Activated CD8-positive, alpha-beta T cell treated with anti-CD3 and anti-CD28 coated beads for 36 hours (primary cell): ENCODE data around the gene ATXN1L. TPM values are rescaled to one million over a fixed set of nuclear protein-coding genes. Genes with fewer than 3 reads are reported as not detected.

Experiments used
- ATAC-seq: fragments of 200-7000 bp; cut with Tn5 transposase; one replicate; pipeline ENCODE4 v1.10.0; 2021; ENCODE audit warnings: mild to moderate bottlenecking, moderate library complexity
- CTCF ChIA-PET: fragments of 350-600 bp; sonication (Branson Sonifier 250); formaldehyde crosslinking; loops from one replicate; lab custom pipeline; 2021; ENCODE audit warnings: antibody characterized with exemption; lab: Charles Lee
- POLR2A ChIA-PET: fragments of 350-600 bp; sonication (Branson Sonifier 250); formaldehyde crosslinking; loops from one replicate; lab custom pipeline; 2021; ENCODE audit warnings: antibody characterized with exemption; lab: Charles Lee
- DNase-seq: peaks from one replicate; pipeline ENCODE4 v3.0.0-alpha.2; 2020
- H3K27ac Mint-ChIP-seq: one replicate; pipeline ENCODE4 v1.8.0; 2021; ENCODE audit warnings: mild to moderate bottlenecking, mixed read lengths
- H3K27me3 Mint-ChIP-seq: one replicate; pipeline ENCODE4 v1.8.0; 2021; ENCODE audit warnings: mixed read lengths
- H3K36me3 Mint-ChIP-seq: one replicate; pipeline ENCODE4 v1.8.0; 2021; ENCODE audit warnings: low read depth, mixed read lengths
- H3K4me1 Mint-ChIP-seq: one replicate; pipeline ENCODE4 v1.8.0; 2021; ENCODE audit warnings: low read depth, mixed read lengths
- H3K4me3 Mint-ChIP-seq: one replicate; pipeline ENCODE4 v1.8.0; 2021; ENCODE audit warnings: mild to moderate bottlenecking, moderate library complexity, mixed read lengths
- H3K9me3 Mint-ChIP-seq: one replicate; pipeline ENCODE4 v1.8.0; 2021; ENCODE audit warnings: mixed read lengths
- intact Hi-C: fragments of 100-400 bp; cut with micrococcal nuclease; formaldehyde crosslinking; loops from one replicate; pipeline ENCODE4 v1.10.0; 2022
- total RNA-seq, 2 experiments: library from RNA; stranded (reverse); gene quantifications; one replicate each; pipeline ENCODE4 v1.2.3, GENCODE V29; 2021
- TF ChIP-seq, protein P1 (sequence below): fragments of 200-600 bp; IDR thresholded peaks from one replicate; pipeline ENCODE4 v1.8.0; 2022; ENCODE audit warnings: antibody characterized with exemption, mild to moderate bottlenecking

The ATXN1L gene, protein sequence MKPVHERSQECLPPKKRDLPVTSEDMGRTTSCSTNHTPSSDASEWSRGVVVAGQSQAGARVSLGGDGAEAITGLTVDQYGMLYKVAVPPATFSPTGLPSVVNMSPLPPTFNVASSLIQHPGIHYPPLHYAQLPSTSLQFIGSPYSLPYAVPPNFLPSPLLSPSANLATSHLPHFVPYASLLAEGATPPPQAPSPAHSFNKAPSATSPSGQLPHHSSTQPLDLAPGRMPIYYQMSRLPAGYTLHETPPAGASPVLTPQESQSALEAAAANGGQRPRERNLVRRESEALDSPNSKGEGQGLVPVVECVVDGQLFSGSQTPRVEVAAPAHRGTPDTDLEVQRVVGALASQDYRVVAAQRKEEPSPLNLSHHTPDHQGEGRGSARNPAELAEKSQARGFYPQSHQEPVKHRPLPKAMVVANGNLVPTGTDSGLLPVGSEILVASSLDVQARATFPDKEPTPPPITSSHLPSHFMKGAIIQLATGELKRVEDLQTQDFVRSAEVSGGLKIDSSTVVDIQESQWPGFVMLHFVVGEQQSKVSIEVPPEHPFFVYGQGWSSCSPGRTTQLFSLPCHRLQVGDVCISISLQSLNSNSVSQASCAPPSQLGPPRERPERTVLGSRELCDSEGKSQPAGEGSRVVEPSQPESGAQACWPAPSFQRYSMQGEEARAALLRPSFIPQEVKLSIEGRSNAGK
- total RNA-seq: 10 to 100 TPM; 13.6 to 14.9 TPM

GRCh38 chr16:71845639-71846430 is at the start of gene ATXN1L:
TSS of gene ATXN1L (plus strand) at chr16:71845976. CDS start at chr16:71849741, 3,765 bp downstream.
- Mint-ChIP-seq H3K4me3 (peak within 1 kb of the TSS; percentile 89), H3K4me1 (peaks cover 36% of the 10 kb centered on the region), H3K36me3 (peaks cover 19% of the 10 kb centered on the region), H3K9me3 (no peaks in the 10 kb centered on the region), H3K27ac (peak within 1 kb of the TSS; percentile 93), H3K27me3 (no peaks in the 10 kb centered on the region)
- ChIA-PET POLR2A (interaction anchor here (0.6 to 3.2 kb wide), 9 partner anchors 10 to 90 kb away, joined by 3 to 18 read pairs (median 4); partner anchors contain the start of genes AP1G1 and ZNF821), CTCF (interaction anchor here (0.7 to 3.4 kb wide), 5 partner anchors 11 to 116 kb away, joined by 3 to 25 read pairs (median 3); no protein-coding TSS in a partner anchor)
- intact Hi-C loops: loop anchor here (5.0 kb wide), 1 partner anchor 36 kb away; the partner anchor contains the start of gene ZNF821
- DNase-seq (peak; percentile 92), ATAC-seq (peak; percentile 92)
- TF ChIP-seq, protein P1, sequence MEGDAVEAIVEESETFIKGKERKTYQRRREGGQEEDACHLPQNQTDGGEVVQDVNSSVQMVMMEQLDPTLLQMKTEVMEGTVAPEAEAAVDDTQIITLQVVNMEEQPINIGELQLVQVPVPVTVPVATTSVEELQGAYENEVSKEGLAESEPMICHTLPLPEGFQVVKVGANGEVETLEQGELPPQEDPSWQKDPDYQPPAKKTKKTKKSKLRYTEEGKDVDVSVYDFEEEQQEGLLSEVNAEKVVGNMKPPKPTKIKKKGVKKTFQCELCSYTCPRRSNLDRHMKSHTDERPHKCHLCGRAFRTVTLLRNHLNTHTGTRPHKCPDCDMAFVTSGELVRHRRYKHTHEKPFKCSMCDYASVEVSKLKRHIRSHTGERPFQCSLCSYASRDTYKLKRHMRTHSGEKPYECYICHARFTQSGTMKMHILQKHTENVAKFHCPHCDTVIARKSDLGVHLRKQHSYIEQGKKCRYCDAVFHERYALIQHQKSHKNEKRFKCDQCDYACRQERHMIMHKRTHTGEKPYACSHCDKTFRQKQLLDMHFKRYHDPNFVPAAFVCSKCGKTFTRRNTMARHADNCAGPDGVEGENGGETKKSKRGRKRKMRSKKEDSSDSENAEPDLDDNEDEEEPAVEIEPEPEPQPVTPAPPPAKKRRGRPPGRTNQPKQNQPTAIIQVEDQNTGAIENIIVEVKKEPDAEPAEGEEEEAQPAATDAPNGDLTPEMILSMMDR: no peak

GRCh38 chr16:71796501-71797097 is 49.2 kb upstream of the ATXN1L start:
- intact Hi-C loops: no loop called here
- ATAC-seq: no peak
- H3K4me3 Mint-ChIP-seq: no peak overlapping the region
- ChIA-PET POLR2A (interaction anchor here (3.2 kb wide), 1 partner anchor 11 kb away, joined by 19 read pairs; the partner anchor contains the start of gene AP1G1), CTCF (interaction anchor here (2.4 kb wide), 1 partner anchor 86 kb away, joined by 7 read pairs; no protein-coding TSS in a partner anchor)
- TF ChIP-seq, protein P1: no peak
- H3K9me3 Mint-ChIP-seq: no peaks in the 10 kb centered on the region
- H3K4me1 Mint-ChIP-seq: peaks cover 43% of the 10 kb centered on the region
- H3K36me3 Mint-ChIP-seq: peaks cover 27% of the 10 kb centered on the region
- H3K27me3 Mint-ChIP-seq: no peaks in the 10 kb centered on the region
- no peak for DNase-seq
- peak overlapping the region; percentile 47 for H3K27ac Mint-ChIP-seq

DNA sequence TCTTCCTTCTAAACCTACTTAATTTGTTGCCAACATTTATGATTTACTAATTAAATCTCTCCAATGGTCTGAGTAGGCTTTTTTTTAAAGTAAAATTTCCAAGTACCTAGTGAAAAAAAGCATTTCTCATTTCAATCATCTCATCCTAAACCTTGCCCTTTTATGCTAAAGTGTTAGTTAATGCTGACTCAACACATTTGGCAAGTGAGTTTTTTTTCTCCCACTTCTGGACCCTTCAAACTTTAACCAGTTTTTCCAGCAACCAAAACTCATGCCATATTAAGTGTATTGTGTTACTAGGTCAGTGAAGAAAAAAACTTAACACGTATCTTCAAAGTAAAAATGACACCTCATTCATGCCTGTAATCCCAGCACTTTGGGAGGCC is 42.5 kb upstream of the ATXN1L start:
- CTCF ChIA-PET: no interaction called here
- no peak for DNase-seq
- Mint-ChIP-seq H3K4me3 (no peak overlapping the region), H3K27ac (peak overlapping the region; percentile 68), H3K27me3 (no peaks in the 10 kb centered on the region), H3K36me3 (peaks cover 25% of the 10 kb centered on the region), H3K9me3 (no peaks in the 10 kb centered on the region), H3K4me1 (peaks cover 19% of the 10 kb centered on the region)
- TF ChIP-seq, protein P1: no peak
- intact Hi-C loops: no loop called here
- POLR2A ChIA-PET: no interaction called here
- ATAC-seq: no peak

DNA sequence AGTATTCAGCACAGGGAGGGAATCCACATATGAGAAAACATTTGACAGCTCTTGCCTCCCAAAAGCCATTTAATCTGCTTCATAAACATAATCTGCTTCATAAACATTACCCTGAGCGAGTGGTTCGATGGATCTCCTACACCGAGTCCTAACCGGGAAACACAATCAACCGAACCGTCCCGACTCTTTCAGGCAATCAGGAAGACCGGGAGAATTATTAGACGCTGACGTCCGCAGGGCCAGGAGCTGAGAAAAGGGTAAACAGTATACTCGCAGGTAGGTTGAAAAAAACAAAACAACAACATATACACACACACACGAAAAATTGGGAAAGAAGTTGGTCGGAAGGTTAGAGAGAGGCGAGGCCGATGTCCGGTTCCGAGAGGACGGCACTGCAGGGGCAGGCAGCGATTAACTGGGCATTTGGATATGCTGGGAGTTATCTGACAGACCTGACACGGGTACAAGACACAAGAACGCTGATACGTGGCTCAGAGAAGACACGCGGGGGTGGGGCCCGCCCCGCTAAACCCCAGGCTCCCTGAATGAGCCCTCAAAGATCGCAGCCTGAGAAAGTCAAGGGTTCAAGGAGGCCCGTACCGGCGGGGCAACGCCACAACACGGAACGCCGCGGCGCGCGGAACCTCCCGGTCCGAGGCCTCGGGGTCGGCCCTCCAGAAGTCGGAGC is 37.7 kb upstream of the ATXN1L start:
- POLR2A ChIA-PET: interaction anchor here (0.6 to 3.3 kb wide), 20 partner anchors 12 to 264 kb away, joined by 3 to 19 read pairs (median 4); partner anchors contain the start of genes ATXN1L, IST1 and ZNF821
- peak; percentile 37 for ATAC-seq
- DNase-seq: peak; percentile 77
- CTCF ChIA-PET: interaction anchor here (1.4 to 2.5 kb wide), 2 partner anchors 74 to 154 kb away, joined by 6 to 32 read pairs; partner anchors contain the start of gene ZNF821
- Mint-ChIP-seq H3K27ac (peak overlapping the region; percentile 100), H3K27me3 (no peaks in the 10 kb centered on the region), H3K36me3 (peaks cover 14% of the 10 kb centered on the region), H3K9me3 (no peaks in the 10 kb centered on the region), H3K4me3 (peak overlapping the region; percentile 99), H3K4me1 (peaks cover 22% of the 10 kb centered on the region)
- intact Hi-C loops: loop anchor here (5.0 kb wide), 2 partner anchors 74 to 89 kb away; partner anchors contain the start of genes IST1 and ZNF821
- TF ChIP-seq, protein P1: no peak
